Right lung (tissue), 5 donors: ENCODE data around the gene NSF. TPM values are rescaled to one million over a fixed set of nuclear protein-coding genes. Genes with fewer than 3 reads are reported as not detected.
"Not testable (repeated sequence)": the region's sequence is repeated elsewhere in the genome, so short reads cannot be mapped to it uniquely, and the experiment has no call there.

Experiments
- DNase-seq, 2 donors: peaks; one replicate each; pipeline ENCODE4 v3.0.0-alpha.2; 2013
- polyA plus RNA-seq, 5 donors: library from polyadenylated mRNA; unstranded; fragments of 120-200 nt; gene quantifications; one replicate each; pipeline versions ENCODE4 v1.2.1 to v1.2.3, GENCODE V29; 2013; ENCODE audit warnings: inconsistent platforms in 1 of 5, low replicate concordance in 1 of 5; ENCODE audit not compliant: insufficient read length in 5 of 5, insufficient read depth in 1 of 5

The NSF gene
- polyA plus RNA-seq, 5 donors: 27.2 to 34.8 (median 32.4) TPM

GRCh38 chr17:46624726-46625125 is 34.3 kb downstream of the NSF start:
- not testable (repeated sequence) for DNase-seq

GRCh38 chr17:46627452-46627851 is 37.0 kb downstream of the NSF start:
- DNase-seq: not testable (repeated sequence)

- not testable (repeated sequence) for DNase-seq
These were observed 38.4 kb downstream of the NSF start for GRCh38 chr17:46628753-46629436.

GRCh38 chr17:46632146-46632545 is 41.7 kb downstream of the NSF start:
- not testable (repeated sequence) for DNase-seq

GRCh38 chr17:46634844-46635243 is 44.4 kb downstream of the NSF start:
- DNase-seq: not testable (repeated sequence)

- not testable (repeated sequence) for DNase-seq
These were observed 51.6 kb downstream of the NSF start for GRCh38 chr17:46641861-46642656.

- not testable (repeated sequence) for DNase-seq
These were observed 56.8 kb downstream of the NSF start for GRCh38 chr17:46647251-46647650.

GRCh38 chr17:46647688-46648278 is 57.3 kb downstream of the NSF start:
- DNase-seq: not testable (repeated sequence)

GRCh38 chr17:46649246-46649645 is 58.8 kb downstream of the NSF start:
- not testable (repeated sequence) for DNase-seq

- DNase-seq: not testable (repeated sequence)
These were observed 61.7 kb downstream of the NSF start for GRCh38 chr17:46652024-46652643.

GRCh38 chr17:46658235-46658634 is 67.8 kb downstream of the NSF start:
- DNase-seq: not testable (repeated sequence)

GRCh38 chr17:46659702-46660101 is 69.2 kb downstream of the NSF start:
- DNase-seq: not testable (repeated sequence)

GRCh38 chr17:46663123-46663522 is 72.7 kb downstream of the NSF start:
- DNase-seq: not testable (repeated sequence)

GRCh38 chr17:46663552-46663951 is 73.1 kb downstream of the NSF start:
- DNase-seq: not testable (repeated sequence)

- not testable (repeated sequence) for DNase-seq
These were observed 75.5 kb downstream of the NSF start for GRCh38 chr17:46665969-46666368.

- not testable (repeated sequence) for DNase-seq
These were observed 80.3 kb downstream of the NSF start for GRCh38 chr17:46670789-46671188.

GRCh38 chr17:46672777-46673176 is 82.3 kb downstream of the NSF start:
- not testable (repeated sequence) for DNase-seq

GRCh38 chr17:46677819-46678218 is 87.3 kb downstream of the NSF start:
- DNase-seq: not testable (repeated sequence)

GRCh38 chr17:46683653-46684052 is 93.2 kb downstream of the NSF start:
- DNase-seq: not testable (repeated sequence)

- DNase-seq: not testable (repeated sequence)
These were observed 94.8 kb downstream of the NSF start for GRCh38 chr17:46685284-46685683.

- not testable (repeated sequence) for DNase-seq
These were observed 101.7 kb downstream of the NSF start for GRCh38 chr17:46692196-46692595.

- not testable (repeated sequence) for DNase-seq
These were observed 102.8 kb downstream of the NSF start for GRCh38 chr17:46693283-46693682.
